ENCODE data around the gene NFATC2. TPM values are rescaled to one million over a fixed set of nuclear protein-coding genes. Genes with fewer than 3 reads are reported as not detected.
"Not testable (repeated sequence)": the region's sequence is repeated elsewhere in the genome, so short reads cannot be mapped to it uniquely, and the experiment has no call there.

The NFATC2 gene
- total and polyA plus RNA-seq, 2 experiments from 2014 or later: 0.52 to 0.59 TPM

DNA sequence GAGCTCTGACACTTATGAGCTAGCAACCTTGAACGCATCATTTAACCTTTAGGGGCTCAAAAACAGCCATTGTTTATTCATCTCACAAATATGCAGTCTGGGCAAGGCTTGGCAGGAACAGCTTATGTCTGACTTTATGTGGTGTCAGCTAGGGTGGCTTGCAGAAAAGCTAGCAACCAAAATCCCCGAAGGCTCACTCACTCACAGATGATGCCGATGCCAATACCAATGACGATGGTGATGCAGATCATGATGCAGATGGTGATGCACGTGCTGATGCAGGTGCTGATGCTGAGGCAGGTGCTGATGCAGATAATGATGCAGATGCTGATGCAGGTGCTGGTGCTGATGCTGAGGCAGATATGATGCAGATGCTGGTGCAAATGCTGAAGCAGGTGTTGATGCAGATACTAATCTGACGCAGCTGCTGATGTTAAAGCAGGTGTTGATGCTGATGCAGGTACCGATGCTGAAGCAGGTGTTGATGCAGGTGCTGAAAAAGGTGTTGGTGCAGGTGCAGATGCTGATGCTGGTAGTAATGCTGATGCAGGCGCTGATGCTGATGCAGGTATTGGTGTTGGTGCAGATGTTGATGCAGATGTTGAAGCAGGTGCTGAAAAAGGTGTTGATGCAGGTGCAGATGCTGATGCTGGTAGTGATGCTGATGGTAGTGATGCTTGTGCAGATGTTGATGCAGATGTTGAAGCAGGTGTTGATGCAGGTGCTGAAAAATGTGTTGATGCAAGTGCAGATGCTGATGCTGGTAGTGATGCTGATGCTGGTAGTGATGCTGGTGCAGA lies 195.6 kb downstream of the NFATC2 start (continued):
- TF ChIP-seq, protein P1, sequence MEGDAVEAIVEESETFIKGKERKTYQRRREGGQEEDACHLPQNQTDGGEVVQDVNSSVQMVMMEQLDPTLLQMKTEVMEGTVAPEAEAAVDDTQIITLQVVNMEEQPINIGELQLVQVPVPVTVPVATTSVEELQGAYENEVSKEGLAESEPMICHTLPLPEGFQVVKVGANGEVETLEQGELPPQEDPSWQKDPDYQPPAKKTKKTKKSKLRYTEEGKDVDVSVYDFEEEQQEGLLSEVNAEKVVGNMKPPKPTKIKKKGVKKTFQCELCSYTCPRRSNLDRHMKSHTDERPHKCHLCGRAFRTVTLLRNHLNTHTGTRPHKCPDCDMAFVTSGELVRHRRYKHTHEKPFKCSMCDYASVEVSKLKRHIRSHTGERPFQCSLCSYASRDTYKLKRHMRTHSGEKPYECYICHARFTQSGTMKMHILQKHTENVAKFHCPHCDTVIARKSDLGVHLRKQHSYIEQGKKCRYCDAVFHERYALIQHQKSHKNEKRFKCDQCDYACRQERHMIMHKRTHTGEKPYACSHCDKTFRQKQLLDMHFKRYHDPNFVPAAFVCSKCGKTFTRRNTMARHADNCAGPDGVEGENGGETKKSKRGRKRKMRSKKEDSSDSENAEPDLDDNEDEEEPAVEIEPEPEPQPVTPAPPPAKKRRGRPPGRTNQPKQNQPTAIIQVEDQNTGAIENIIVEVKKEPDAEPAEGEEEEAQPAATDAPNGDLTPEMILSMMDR (conservative IDR thresholded peaks at IDR 0.05; ENCODE audit: low read depth in 2 of 2): no peak

DNA sequence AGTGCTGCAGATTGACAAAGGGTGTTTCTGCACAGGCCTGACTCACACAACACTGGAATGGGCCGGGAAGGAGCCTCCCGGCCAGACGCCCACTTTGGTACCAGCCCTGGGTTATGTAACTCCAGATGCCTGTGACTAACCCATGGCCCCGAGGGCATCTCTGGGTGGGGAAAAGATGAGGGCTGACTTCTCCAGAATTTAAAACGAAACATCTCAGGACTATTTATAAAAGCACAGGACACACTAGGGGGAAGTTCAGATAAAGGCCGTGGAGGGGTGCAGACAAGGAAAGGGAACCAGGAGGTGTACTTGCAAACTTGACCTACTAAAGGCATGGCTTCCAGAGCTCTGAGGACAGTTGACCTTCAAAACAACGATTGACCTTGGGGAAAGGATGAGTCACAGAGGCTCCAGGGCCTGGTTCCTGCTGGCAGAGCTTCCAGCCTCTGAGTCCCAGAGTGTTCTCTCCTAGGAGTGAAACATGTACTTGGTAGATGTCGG lies 196.9 kb downstream of the NFATC2 start:
- H3K9me2 ChIP-seq (ENCODE audit: insufficient read depth): no peaks in the 10 kb centered on the region
- TF ChIP-seq STAT1 (IDR thresholded peaks at IDR 0.05; ENCODE audit: unreplicated experiment) (no peak), ZNF331 (CRISPR knock-in tag; IDR thresholded peaks at IDR 0.05; ENCODE audit: low read depth) (no peak), NANOG (IDR thresholded peaks at IDR 0.05; ENCODE audit: borderline replicate concordance) (no peak), ZNF114 (CRISPR knock-in tag; IDR thresholded peaks at IDR 0.05) (no peak), JUNB (IDR thresholded peaks at IDR 0.05; ENCODE audit: unreplicated experiment) (no peak)
- TF ChIP-seq, protein P2, sequence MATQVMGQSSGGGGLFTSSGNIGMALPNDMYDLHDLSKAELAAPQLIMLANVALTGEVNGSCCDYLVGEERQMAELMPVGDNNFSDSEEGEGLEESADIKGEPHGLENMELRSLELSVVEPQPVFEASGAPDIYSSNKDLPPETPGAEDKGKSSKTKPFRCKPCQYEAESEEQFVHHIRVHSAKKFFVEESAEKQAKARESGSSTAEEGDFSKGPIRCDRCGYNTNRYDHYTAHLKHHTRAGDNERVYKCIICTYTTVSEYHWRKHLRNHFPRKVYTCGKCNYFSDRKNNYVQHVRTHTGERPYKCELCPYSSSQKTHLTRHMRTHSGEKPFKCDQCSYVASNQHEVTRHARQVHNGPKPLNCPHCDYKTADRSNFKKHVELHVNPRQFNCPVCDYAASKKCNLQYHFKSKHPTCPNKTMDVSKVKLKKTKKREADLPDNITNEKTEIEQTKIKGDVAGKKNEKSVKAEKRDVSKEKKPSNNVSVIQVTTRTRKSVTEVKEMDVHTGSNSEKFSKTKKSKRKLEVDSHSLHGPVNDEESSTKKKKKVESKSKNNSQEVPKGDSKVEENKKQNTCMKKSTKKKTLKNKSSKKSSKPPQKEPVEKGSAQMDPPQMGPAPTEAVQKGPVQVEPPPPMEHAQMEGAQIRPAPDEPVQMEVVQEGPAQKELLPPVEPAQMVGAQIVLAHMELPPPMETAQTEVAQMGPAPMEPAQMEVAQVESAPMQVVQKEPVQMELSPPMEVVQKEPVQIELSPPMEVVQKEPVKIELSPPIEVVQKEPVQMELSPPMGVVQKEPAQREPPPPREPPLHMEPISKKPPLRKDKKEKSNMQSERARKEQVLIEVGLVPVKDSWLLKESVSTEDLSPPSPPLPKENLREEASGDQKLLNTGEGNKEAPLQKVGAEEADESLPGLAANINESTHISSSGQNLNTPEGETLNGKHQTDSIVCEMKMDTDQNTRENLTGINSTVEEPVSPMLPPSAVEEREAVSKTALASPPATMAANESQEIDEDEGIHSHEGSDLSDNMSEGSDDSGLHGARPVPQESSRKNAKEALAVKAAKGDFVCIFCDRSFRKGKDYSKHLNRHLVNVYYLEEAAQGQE (IDR thresholded peaks at IDR 0.05; ENCODE audit: unreplicated experiment): no peak
- Mint-ChIP-seq H3K4me1 (no peaks in the 10 kb centered on the region), H3K4me3 (no peak overlapping the region), H3K9me3 (peaks cover 9% of the 10 kb centered on the region; the same call in 2 of the 3 replicates), H3K27ac (no peak overlapping the region), H3K36me3 (ENCODE audit: low read depth) (no peaks in the 10 kb centered on the region), H3K27me3 (ENCODE audit: insufficient read depth, low read depth, poor library complexity) (no peaks in the 10 kb centered on the region)
- H3K36me3 ChIP-seq (ENCODE audit: insufficient read depth): no peaks in the 10 kb centered on the region
- H3K4me1 ChIP-seq (ENCODE audit: insufficient read depth): no peaks in the 10 kb centered on the region
- H3K27me3 ChIP-seq (ENCODE audit: insufficient read depth): no peaks in the 10 kb centered on the region
- no peak overlapping the region for H3K4me2 ChIP-seq
- H3F3A ChIP-seq (replicated peaks; ENCODE audit: low read depth): no peaks in the 10 kb centered on the region
- no peak overlapping the region for H3K4me3 ChIP-seq
- no peak overlapping the region for H2AFZ ChIP-seq
- H3K27ac ChIP-seq (ENCODE audit: low read depth): no peak overlapping the region
- no peak for DNase-seq (ENCODE audit: low spot score)
- H3K79me2 ChIP-seq (replicated peaks; ENCODE audit: insufficient read depth): no peaks in the 10 kb centered on the region
- no peak for ATAC-seq
- H4K20me1 ChIP-seq (replicated peaks; ENCODE audit: insufficient read depth): no peaks in the 10 kb centered on the region

DNA sequence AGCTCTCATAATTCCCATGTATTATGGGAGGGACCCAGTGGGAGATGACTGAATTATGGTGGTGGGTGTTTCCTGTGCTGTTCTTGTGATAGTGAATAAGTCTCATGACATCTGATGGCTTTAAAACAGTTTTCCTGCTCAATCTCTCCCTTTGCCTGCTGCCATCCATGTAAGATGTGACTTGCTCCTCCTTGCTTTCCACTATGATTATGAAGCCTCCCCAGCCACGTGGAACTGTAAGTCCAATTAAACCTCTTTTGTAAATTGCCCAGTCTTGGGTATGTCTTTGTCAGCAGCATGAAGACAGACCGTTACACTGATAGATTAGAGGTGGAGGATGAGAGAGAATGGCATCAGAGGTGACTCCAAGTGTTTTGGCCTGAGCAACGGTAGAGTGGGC lies 198.7 kb downstream of the NFATC2 start:
- H3K36me3 ChIP-seq (ENCODE audit: insufficient read depth); H2AFZ ChIP-seq; H3K36me3 Mint-ChIP-seq (ENCODE audit: low read depth); H3K27me3 ChIP-seq (ENCODE audit: insufficient read depth); H4K20me1 ChIP-seq (replicated peaks; ENCODE audit: insufficient read depth); H3K4me3 ChIP-seq; ATAC-seq; H3K27ac Mint-ChIP-seq; H3K4me1 Mint-ChIP-seq; H3K4me3 Mint-ChIP-seq; H3F3A ChIP-seq (replicated peaks; ENCODE audit: low read depth); H3K4me1 ChIP-seq (ENCODE audit: insufficient read depth); H3K4me2 ChIP-seq; H3K79me2 ChIP-seq (replicated peaks; ENCODE audit: insufficient read depth); H3K27me3 Mint-ChIP-seq (ENCODE audit: insufficient read depth, low read depth, poor library complexity); DNase-seq (ENCODE audit: low spot score); H3K9me2 ChIP-seq (ENCODE audit: insufficient read depth); H3K27ac ChIP-seq (ENCODE audit: low read depth): not testable (repeated sequence)
- peaks cover 11% of the 10 kb centered on the region for H3K9me3 Mint-ChIP-seq
